PFSK-1 (cell line): ENCODE results near the gene DIP2B.

Experiments
- FOXP2 ChIP-seq: optimal IDR thresholded peaks from 2 replicates; pipeline ENCODE3; 2011; ENCODE audit warnings: borderline replicate concordance, control low read depth, inconsistent platforms; ENCODE audit not compliant: insufficient read depth; ENCODE audit errors: extremely low read length, extremely low read depth
- POLR2AphosphoS5 ChIP-seq: IDR thresholded peaks from 2 replicates; pipeline ENCODE4 v1.6.1; 2012; ENCODE audit warnings: low read depth, mild to moderate bottlenecking, control low read depth, low read length, moderate library complexity
- SIN3A ChIP-seq: IDR thresholded peaks from 2 replicates; pipeline ENCODE4 v1.6.1; 2012; ENCODE audit warnings: mild to moderate bottlenecking, low read length, moderate library complexity, borderline replicate concordance; ENCODE audit not compliant: insufficient read depth
- TAF1 ChIP-seq: IDR thresholded peaks from 2 replicates; pipeline ENCODE4 v1.6.1; 2012; ENCODE audit warnings: low read length, control low read depth, borderline replicate concordance; ENCODE audit not compliant: insufficient read depth
- TF ChIP-seq, protein P1 (sequence below), 2 experiments: IDR thresholded peaks; 2 replicates each; pipeline versions ENCODE4 v1.6.1 to v1.8.0; 2011 to 2012; ENCODE audit warnings: low read depth in 2 of 2, low read length in 2 of 2, control low read depth in 1 of 2, inconsistent platforms in 1 of 2, mild to moderate bottlenecking in 1 of 2, moderate library complexity in 1 of 2; ENCODE audit not compliant: insufficient read depth in 1 of 2

DNA sequence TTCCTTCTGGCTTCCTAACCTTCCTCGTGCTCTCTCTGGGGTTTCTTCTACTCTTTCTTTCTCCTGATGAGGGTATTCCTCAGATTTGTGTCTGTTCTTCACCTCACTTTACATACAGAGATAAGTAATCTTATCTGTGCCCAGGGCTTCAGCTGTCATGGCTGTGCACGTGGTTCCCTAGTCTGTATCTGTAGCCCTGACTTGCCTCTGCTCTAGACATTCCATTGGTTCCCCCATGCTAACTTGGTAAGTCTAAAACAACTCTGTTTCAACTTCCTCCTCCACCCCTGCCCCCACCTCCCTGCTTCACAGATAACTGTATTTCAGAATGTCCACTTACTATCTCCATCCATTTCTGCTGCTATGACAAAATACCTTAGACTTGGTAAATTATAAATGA lies 10.8 kb downstream of the DIP2B start:
- TF ChIP-seq TAF1 (no peak), POLR2AphosphoS5 (no peak), SIN3A (no peak), FOXP2 (no peak)
- TF ChIP-seq, protein P1, sequence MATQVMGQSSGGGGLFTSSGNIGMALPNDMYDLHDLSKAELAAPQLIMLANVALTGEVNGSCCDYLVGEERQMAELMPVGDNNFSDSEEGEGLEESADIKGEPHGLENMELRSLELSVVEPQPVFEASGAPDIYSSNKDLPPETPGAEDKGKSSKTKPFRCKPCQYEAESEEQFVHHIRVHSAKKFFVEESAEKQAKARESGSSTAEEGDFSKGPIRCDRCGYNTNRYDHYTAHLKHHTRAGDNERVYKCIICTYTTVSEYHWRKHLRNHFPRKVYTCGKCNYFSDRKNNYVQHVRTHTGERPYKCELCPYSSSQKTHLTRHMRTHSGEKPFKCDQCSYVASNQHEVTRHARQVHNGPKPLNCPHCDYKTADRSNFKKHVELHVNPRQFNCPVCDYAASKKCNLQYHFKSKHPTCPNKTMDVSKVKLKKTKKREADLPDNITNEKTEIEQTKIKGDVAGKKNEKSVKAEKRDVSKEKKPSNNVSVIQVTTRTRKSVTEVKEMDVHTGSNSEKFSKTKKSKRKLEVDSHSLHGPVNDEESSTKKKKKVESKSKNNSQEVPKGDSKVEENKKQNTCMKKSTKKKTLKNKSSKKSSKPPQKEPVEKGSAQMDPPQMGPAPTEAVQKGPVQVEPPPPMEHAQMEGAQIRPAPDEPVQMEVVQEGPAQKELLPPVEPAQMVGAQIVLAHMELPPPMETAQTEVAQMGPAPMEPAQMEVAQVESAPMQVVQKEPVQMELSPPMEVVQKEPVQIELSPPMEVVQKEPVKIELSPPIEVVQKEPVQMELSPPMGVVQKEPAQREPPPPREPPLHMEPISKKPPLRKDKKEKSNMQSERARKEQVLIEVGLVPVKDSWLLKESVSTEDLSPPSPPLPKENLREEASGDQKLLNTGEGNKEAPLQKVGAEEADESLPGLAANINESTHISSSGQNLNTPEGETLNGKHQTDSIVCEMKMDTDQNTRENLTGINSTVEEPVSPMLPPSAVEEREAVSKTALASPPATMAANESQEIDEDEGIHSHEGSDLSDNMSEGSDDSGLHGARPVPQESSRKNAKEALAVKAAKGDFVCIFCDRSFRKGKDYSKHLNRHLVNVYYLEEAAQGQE (IDR thresholded peaks at IDR 0.05; ENCODE audit: insufficient read depth in 1 of 2, low read depth in 2 of 2, low read length in 2 of 2): no peak
